ENCODE measurements around the gene STX18.

Gene STX18

GRCh38 chr4:4501679-4502078 lies 40.2 kb downstream of the STX18 start:
- no peak overlapping the region for H3K9ac ChIP-seq (ENCODE audit: insufficient read length, low read depth)
- no peak for TF ChIP-seq YY1 (IDR thresholded peaks at IDR 0.05; ENCODE audit: insufficient read depth, insufficient read length)
- no peak for TF ChIP-seq SUZ12 (IDR thresholded peaks at IDR 0.05; ENCODE audit: extremely low read depth, insufficient read depth, insufficient read length)
- no peak for TF ChIP-seq ZNF274 (IDR thresholded peaks at IDR 0.05; ENCODE audit: low read depth, low read length)
- no peak overlapping the region for H3K4me3 ChIP-seq (ENCODE audit: insufficient read length, low read depth)
- no peaks in the 10 kb centered on the region for H3K9me3 ChIP-seq (ENCODE audit: insufficient read depth, low read length)
- no peaks in the 10 kb centered on the region for H3K27me3 ChIP-seq (ENCODE audit: insufficient read depth, insufficient read length)
- H3K4me1 ChIP-seq (ENCODE audit: insufficient read depth, insufficient read length) = no peaks in the 10 kb centered on the region
- no peak for DNase-seq (ENCODE audit: low read depth, low spot score)
- no peaks in the 10 kb centered on the region for H3K36me3 ChIP-seq (ENCODE audit: insufficient read depth, insufficient read length, low read length)

GRCh38 chr4:4499438-4500123 lies 42.3 kb downstream of the STX18 start:
- no peak overlapping the region for H3K4me3 ChIP-seq (ENCODE audit: insufficient read length, low read depth)
- H3K36me3 ChIP-seq (ENCODE audit: insufficient read depth, insufficient read length, low read length) = no peaks in the 10 kb centered on the region
- no peaks in the 10 kb centered on the region for H3K4me1 ChIP-seq (ENCODE audit: insufficient read depth, insufficient read length)
- DNase-seq (ENCODE audit: low read depth, low spot score) = no peak
- TF ChIP-seq ZNF274 (IDR thresholded peaks at IDR 0.05; ENCODE audit: low read depth, low read length) (no peak), YY1 (IDR thresholded peaks at IDR 0.05; ENCODE audit: insufficient read depth, insufficient read length) (no peak), SUZ12 (IDR thresholded peaks at IDR 0.05; ENCODE audit: extremely low read depth, insufficient read depth, insufficient read length) (no peak)
- H3K9me3 ChIP-seq (ENCODE audit: insufficient read depth, low read length) = no peaks in the 10 kb centered on the region
- no peak overlapping the region for H3K9ac ChIP-seq (ENCODE audit: insufficient read length, low read depth)
- no peaks in the 10 kb centered on the region for H3K27me3 ChIP-seq (ENCODE audit: insufficient read depth, insufficient read length)

- DNase-seq (ENCODE audit: low read depth, low spot score) = no peak
- no peaks in the 10 kb centered on the region for H3K4me1 ChIP-seq (ENCODE audit: insufficient read depth, insufficient read length)
- no peaks in the 10 kb centered on the region for H3K36me3 ChIP-seq (ENCODE audit: insufficient read depth, insufficient read length, low read length)
- no peak overlapping the region for H3K9ac ChIP-seq (ENCODE audit: insufficient read length, low read depth)
- H3K9me3 ChIP-seq (ENCODE audit: insufficient read depth, low read length) = no peaks in the 10 kb centered on the region
- no peaks in the 10 kb centered on the region for H3K27me3 ChIP-seq (ENCODE audit: insufficient read depth, insufficient read length)
- TF ChIP-seq YY1 (IDR thresholded peaks at IDR 0.05; ENCODE audit: insufficient read depth, insufficient read length) (no peak), ZNF274 (IDR thresholded peaks at IDR 0.05; ENCODE audit: low read depth, low read length) (no peak), SUZ12 (IDR thresholded peaks at IDR 0.05; ENCODE audit: extremely low read depth, insufficient read depth, insufficient read length) (no peak)
- no peak overlapping the region for H3K4me3 ChIP-seq (ENCODE audit: insufficient read length, low read depth)
These were observed 45.1 kb downstream of the STX18 start for GRCh38 chr4:4496592-4497372.

GRCh38 chr4:4494882-4495281 lies 47.0 kb downstream of the STX18 start:
- no peak for DNase-seq (ENCODE audit: low read depth, low spot score)
- H3K9ac ChIP-seq (ENCODE audit: insufficient read length, low read depth) = no peak overlapping the region
- no peaks in the 10 kb centered on the region for H3K36me3 ChIP-seq (ENCODE audit: insufficient read depth, insufficient read length, low read length)
- TF ChIP-seq SUZ12 (IDR thresholded peaks at IDR 0.05; ENCODE audit: extremely low read depth, insufficient read depth, insufficient read length) (no peak), ZNF274 (IDR thresholded peaks at IDR 0.05; ENCODE audit: low read depth, low read length) (no peak), YY1 (IDR thresholded peaks at IDR 0.05; ENCODE audit: insufficient read depth, insufficient read length) (no peak)
- H3K9me3 ChIP-seq (ENCODE audit: insufficient read depth, low read length) = no peaks in the 10 kb centered on the region
- no peaks in the 10 kb centered on the region for H3K27me3 ChIP-seq (ENCODE audit: insufficient read depth, insufficient read length)
- H3K4me1 ChIP-seq (ENCODE audit: insufficient read depth, insufficient read length) = no peaks in the 10 kb centered on the region
- no peak overlapping the region for H3K4me3 ChIP-seq (ENCODE audit: insufficient read length, low read depth)

- no peak overlapping the region for H3K4me3 ChIP-seq (ENCODE audit: insufficient read length, low read depth)
These were observed 49.5 kb downstream of the STX18 start for GRCh38 chr4:4492161-4492847.

GRCh38 chr4:4491396-4491893 lies 50.4 kb downstream of the STX18 start:
- Histone ChIP-seq H3K27me3 (ENCODE audit: insufficient read depth, insufficient read length) (no peaks in the 10 kb centered on the region), H3K9ac (ENCODE audit: insufficient read length, low read depth) (no peak overlapping the region), H3K4me3 (ENCODE audit: insufficient read length, low read depth) (no peak overlapping the region), H3K4me1 (ENCODE audit: insufficient read depth, insufficient read length) (no peaks in the 10 kb centered on the region), H3K36me3 (ENCODE audit: insufficient read depth, insufficient read length, low read length) (no peaks in the 10 kb centered on the region), H3K9me3 (ENCODE audit: insufficient read depth, low read length) (no peaks in the 10 kb centered on the region)
- no peak for DNase-seq (ENCODE audit: low read depth, low spot score)
- no peak for TF ChIP-seq SUZ12 (IDR thresholded peaks at IDR 0.05; ENCODE audit: extremely low read depth, insufficient read depth, insufficient read length)
- no peak for TF ChIP-seq YY1 (IDR thresholded peaks at IDR 0.05; ENCODE audit: insufficient read depth, insufficient read length)
- no peak for TF ChIP-seq ZNF274 (IDR thresholded peaks at IDR 0.05; ENCODE audit: low read depth, low read length)

More at GRCh38 chr4:4492161-4492847, 49.5 kb downstream of the STX18 start:
- DNase-seq (ENCODE audit: low read depth, low spot score) = no peak
- H3K4me1 ChIP-seq (ENCODE audit: insufficient read depth, insufficient read length) = no peaks in the 10 kb centered on the region
- H3K27me3 ChIP-seq (ENCODE audit: insufficient read depth, insufficient read length) = no peaks in the 10 kb centered on the region
- H3K9me3 ChIP-seq (ENCODE audit: insufficient read depth, low read length) = no peaks in the 10 kb centered on the region
- H3K9ac ChIP-seq (ENCODE audit: insufficient read length, low read depth) = no peak overlapping the region
- TF ChIP-seq SUZ12 (IDR thresholded peaks at IDR 0.05; ENCODE audit: extremely low read depth, insufficient read depth, insufficient read length) (no peak), ZNF274 (IDR thresholded peaks at IDR 0.05; ENCODE audit: low read depth, low read length) (no peak), YY1 (IDR thresholded peaks at IDR 0.05; ENCODE audit: insufficient read depth, insufficient read length) (no peak)
- H3K36me3 ChIP-seq (ENCODE audit: insufficient read depth, insufficient read length, low read length) = no peaks in the 10 kb centered on the region

All from NT2/D1 (cell line).